ENCODE measurements around the gene ALPG.
"Not testable (repeated sequence)": the region's sequence is repeated elsewhere in the genome, so short reads cannot be mapped to it uniquely, and the experiment has no call there.

The ALPG gene

GRCh38 chr2:232398293-232399034 is 8.2 kb upstream of the ALPG start:
- no peak for DNase-seq (ENCODE audit: low read depth)

GRCh38 chr2:232400256-232401015 is 6.2 kb upstream of the ALPG start:
- no peak for DNase-seq (ENCODE audit: low read depth)

- DNase-seq (ENCODE audit: low read depth): no peak
Observed at GRCh38 chr2:232402518-232402917, 4.1 kb upstream of the ALPG start.

GRCh38 chr2:232405943-232406510 is 617 bp upstream of the ALPG start:
- no peak for DNase-seq (ENCODE audit: low read depth)

GRCh38 chr2:232407428-232408150 is 945 bp downstream of the ALPG start:
- DNase-seq (ENCODE audit: low read depth): not testable (repeated sequence)

- DNase-seq (ENCODE audit: low read depth): not testable (repeated sequence)
Observed at GRCh38 chr2:232408269-232408668, 1.6 kb downstream of the ALPG start.

GRCh38 chr2:232409617-232410016 is 3.0 kb downstream of the ALPG start:
- not testable (repeated sequence) for DNase-seq (ENCODE audit: low read depth)

- DNase-seq (ENCODE audit: low read depth): no peak
Observed at GRCh38 chr2:232410238-232410900, 3.7 kb downstream of the ALPG start.

GRCh38 chr2:232411901-232412629 is 5.4 kb downstream of the ALPG start:
- DNase-seq (ENCODE audit: low read depth): no peak

GRCh38 chr2:232412986-232413385 is 6.3 kb downstream of the ALPG start:
- DNase-seq (ENCODE audit: low read depth): no peak

- no peak for DNase-seq (ENCODE audit: low read depth)
Observed at GRCh38 chr2:232415138-232415690, 8.6 kb downstream of the ALPG start.

GRCh38 chr2:232415736-232416520 is 9.3 kb downstream of the ALPG start:
- DNase-seq (ENCODE audit: low read depth): no peak

- no peak for DNase-seq (ENCODE audit: low read depth)
Observed at GRCh38 chr2:232416521-232417470, 10.2 kb downstream of the ALPG start.

GRCh38 chr2:232417489-232417888 is 10.8 kb downstream of the ALPG start:
- no peak for DNase-seq (ENCODE audit: low read depth)

GRCh38 chr2:232418056-232418455 is 11.4 kb downstream of the ALPG start:
- DNase-seq (ENCODE audit: low read depth): no peak

- no peak for DNase-seq (ENCODE audit: low read depth)
Observed at GRCh38 chr2:232418466-232419244, 12.0 kb downstream of the ALPG start.

- no peak for DNase-seq (ENCODE audit: low read depth)
Observed at GRCh38 chr2:232419245-232420072, 12.8 kb downstream of the ALPG start.
